Nucleus accumbens (tissue), 56 donors: ENCODE data around the gene CFAP45.

Experiments
- DNase-seq, 56 donors: peaks; one replicate each; lab custom pipeline; 2025; lab: John Stamatoyannopoulos, UW

The CFAP45 gene, protein sequence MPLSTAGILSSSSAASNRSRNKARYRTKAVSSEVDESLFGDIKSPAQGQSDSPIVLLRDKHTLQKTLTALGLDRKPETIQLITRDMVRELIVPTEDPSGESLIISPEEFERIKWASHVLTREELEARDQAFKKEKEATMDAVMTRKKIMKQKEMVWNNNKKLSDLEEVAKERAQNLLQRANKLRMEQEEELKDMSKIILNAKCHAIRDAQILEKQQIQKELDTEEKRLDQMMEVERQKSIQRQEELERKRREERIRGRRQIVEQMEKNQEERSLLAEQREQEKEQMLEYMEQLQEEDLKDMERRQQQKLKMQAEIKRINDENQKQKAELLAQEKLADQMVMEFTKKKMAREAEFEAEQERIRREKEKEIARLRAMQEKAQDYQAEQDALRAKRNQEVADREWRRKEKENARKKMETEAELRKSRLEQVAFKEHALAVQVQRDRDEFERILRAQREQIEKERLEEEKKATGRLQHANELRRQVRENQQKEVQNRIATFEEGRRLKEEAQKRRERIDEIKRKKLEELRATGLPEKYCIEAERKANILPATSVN

DNA sequence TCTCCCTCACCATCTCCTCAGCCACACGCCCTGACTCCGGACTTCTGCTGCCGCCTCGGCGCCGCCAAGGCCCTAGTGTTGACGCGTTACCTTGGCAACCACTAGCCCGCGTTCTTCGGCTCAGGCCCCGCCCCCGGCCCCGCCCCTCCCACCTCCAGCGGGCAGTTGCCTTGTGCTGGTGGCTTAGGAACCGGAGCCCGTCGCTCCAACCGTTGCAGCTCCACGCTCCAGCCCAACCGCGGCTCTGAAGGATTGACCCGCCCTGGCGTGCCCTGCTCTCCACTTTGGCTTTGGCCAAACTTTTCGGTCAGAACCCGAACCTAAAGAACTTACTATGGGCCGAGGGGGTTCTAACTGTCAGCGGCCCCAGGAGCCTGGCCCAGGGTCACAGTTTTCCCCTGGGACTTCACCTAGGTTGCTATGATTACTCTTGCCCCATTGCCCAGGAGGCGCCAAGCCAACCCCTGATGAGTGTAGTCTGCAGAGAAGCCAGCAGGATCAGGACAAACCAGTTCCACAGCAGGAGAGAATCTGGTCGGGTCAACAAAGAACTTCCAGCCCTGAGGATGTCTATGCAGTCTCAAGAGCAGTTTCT is at the start of gene CFAP45:
Gene CFAP45, minus strand, starts transcription at position 80 of the 595 bp plus-strand sequence. Its CDS starts 67 bp downstream, at position 13.
- DNase-seq, result peak in 4 of 56 donors; percentile 7 to 53 (median 30)

DNA sequence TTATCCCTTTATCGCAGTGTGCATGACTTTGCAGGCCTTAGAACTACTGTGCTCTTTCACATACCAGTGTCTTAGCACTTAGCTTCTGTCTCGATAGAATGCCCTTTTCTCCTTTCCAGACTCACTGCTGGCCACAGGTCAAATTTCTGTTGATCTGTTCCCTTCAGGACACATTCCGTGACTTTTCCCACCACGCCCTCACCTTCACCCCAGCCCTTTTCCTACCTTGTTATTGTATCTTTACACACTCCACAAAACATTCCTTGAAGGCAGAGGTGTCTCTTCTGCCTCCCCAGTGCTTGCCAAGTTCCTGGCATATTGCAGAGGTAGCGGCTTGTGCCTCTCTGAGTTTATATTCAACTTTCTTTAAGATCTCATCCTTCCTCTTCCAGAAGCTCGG is 49.2 kb upstream of the CFAP45 start:
- DNase-seq, result no peak

DNA sequence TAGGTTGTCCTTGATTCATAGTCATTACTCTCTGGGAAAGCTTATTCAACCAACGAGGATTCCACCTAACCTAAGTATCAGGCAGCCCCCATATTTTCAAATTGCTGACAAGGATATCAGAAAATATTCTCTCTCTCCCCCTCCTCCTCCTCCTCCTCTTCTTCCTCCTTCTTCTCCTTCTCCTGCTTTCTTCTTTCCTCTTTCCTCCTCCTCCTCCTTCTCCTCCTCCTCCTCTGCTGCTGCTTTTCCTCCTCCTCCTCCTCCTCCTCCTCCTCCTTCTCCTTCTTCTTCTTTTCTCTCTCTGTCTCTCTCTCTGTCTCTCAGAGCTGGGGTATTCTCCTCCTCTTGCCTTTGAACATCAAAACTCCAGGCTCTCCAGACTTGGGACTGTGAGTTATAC is 48.0 kb upstream of the CFAP45 start:
- no peak for DNase-seq

DNA sequence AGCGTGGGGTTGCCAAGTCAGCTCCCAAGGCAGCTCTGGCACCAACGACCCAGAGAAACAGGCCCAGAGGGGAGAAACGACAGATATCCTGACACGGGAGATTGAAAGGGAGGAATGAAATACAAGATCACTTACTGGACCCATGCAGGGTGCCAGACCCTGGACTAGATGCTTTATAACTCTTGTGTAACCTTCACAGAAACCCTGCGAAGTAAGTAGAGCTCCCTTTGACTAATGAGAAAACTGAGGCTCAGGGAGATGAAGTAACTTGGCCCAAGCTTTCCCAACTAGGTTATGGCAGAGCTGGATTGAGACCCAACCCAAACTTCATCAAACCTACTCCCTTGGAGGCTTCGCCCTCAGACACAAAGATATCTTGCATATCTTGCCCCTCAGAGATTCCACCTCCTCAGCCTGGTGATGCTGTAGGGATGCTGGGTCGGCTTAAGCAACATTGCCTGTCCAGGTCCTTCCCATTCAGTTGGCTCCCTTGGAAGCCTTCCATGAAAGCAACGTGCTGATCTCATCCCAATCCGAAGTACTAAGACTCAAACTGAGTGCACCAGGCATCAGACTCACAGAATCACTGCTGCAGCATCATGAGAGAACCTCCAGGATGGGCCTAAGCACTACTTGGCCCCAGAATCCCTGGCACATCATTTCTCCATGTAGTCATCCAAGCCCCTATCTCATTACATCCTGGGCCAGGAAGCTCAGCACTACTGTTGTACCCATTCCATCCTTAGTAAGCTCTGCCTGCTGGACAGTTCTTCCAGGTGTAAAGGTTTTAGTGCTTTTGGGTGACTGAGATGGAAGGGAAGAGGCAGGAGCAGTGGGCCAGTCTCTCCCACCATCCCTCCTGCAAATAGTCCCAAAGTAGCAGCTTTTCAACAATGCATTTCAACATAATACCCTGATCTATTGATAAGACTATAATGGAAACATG is 46.5 kb upstream of the CFAP45 start:
- DNase-seq, result no peak

DNA sequence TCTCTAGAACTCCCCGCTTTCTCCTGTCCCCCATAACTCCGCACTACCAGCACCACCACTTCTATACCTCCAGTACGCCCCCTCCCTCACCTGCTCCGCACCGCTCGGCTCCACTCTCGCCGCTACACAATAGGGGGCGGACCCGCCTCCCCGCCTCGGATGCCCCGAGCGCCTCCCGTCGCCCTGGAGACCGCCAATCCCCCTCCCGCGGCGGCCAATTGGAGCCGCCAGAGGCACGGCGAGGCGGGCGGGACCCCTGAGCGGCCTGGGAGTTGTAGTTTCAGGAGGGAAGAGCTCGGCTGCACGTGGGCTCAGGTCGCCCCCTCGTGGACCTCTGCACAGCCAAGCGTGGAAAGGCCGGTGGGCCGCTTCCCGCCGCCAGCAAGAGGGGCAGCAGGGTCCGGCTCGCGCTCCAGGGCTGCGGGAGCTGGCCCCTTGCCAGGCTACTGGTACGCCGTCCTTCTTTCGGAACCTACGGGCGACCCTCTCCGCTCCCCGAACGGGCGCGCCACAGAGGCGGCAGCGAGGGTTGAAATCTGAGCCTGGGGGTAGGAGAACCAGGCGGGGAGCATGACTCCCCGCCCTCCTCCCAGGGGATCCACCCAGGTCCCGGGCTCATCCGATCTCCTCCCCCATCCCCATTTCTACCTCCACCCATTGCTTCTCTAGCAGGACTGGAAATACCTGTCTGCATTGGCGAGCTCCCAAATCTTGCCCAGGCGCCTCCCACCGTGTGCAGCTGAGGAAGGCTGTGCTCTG is 45.7 kb upstream of the CFAP45 start, which contains the start of gene IGSF9:
Gene IGSF9, minus strand, starts transcription at position 131 of the 759 bp plus-strand sequence. CDS start 2,159 bp downstream, outside the sequence.
- DNase-seq, result peak in 52 of 56 donors; percentile 13 to 87 (median 60)

DNA sequence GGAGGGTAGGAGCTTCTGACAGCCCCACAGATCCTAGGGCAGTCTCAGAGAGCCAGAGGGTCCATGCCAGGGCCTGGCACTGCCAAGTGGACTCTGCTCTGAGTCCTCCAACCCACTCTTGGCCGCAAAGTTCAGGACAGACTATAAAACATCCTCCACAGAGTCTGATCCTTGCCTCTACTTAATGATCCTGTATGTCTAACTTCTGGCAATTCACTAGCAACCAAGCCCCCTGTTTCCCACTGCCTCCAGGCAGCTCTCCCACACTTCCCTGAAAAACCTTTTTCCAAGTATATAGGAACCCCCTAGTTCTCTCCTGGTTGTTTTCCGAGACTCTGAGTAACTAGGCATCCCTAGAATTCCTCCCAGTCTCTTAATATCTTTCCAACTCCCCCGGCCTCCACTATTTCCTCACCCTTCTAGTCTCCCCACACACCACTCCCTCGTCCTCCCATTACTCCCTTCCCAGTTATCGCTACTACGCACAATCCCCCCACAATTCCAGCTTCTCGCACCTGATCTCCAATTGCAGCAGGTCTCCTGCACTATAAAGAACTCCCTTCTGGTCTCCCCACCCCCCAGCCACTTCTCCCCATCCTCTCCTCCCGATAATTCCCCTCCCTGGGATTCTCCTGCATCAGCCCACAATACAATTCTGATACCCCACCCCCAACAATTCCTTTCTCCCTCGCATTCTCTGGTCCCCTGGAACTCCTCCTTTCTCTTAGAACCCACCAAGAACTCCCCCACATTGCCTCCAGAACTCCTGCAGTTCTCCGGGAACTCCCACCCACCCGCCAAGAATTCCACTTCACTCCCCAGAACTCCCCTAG is 44.9 kb upstream of the CFAP45 start:
- DNase-seq, result no peak

DNA sequence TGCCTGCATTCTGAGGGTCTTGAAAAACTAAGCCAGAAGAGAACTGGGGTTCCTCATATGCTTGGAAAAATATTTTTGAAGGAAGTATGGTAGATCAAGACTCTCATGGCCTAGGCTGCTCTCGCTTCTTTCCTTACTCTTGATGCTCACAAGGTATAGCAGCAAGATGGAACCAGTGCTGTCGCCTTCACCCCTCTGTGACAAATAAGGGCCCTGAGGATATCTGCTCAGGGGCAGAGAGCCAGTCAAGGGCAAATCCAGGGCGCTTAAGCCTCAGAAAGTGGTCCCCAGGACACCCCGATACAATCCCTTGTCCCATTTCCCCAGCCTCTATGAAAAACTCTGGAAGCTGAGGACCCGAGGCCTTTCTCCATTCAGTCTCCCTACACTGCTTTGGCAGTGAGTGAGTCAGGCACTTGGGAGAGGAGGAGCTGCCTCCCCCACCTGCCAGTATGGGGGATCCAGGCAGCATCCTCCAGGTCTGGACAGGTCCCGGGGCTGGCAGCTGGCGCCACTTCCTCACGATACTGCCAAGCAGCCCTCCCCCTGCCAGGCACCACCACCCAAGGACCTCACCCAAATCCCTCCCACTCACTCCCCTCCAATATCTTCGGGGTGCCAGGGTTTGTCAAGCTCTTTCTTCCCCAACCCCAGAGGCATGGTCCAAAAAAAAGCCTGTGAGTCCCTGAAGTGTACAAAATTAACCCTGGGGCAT is 44.1 kb upstream of the CFAP45 start:
- DNase-seq, result peak in 1 of 56 donors; percentile 10

DNA sequence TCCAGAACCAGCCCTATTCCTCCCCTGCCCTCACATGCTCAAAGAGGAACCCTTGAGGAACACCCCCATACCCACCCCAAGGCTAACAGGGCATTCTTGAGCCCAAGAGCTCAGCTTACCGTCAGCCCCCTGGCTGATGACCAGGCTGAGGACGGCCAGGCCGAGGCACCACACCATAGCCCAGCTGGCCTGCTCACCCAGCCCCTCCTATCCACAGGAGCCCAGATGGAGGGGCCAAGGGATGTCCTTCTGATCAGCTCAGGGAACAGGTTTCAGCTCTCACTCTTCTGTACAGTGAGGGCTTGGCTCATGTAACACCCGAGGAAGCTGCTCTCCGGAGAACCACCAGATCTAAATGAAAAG is 43.3 kb upstream of the CFAP45 start:
- no peak for DNase-seq

DNA sequence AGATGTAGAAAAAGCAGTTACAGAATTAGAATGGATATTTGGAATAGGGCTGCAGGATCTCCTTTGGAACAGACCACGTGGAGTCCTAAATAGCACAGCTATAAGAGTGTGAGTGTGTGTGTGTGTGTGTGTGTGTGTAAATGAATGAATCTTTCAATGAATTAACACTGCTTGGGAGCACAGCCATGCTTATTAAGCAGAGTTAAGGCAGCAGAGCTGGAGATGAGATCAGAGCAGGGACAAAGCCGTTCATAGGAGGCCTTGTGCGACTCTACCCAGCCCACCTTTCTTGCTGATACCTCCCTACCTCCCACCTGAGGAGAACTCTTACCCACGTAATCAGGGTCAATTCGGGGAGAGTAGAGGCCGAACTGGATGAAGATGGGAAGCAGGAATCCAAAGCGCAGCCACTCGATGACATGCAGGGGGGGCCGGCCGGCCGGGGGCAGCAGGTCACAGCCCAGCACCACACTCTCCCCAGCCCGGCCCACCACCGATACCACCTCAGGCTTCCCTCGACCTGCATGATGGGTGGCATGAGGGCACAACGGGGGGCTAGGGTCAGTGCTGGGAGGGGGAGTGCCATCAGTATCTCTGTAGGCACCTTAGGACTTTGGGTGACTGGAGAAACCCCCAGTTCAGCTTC is 42.8 kb upstream of the CFAP45 start:
- DNase-seq, result no peak

DNA sequence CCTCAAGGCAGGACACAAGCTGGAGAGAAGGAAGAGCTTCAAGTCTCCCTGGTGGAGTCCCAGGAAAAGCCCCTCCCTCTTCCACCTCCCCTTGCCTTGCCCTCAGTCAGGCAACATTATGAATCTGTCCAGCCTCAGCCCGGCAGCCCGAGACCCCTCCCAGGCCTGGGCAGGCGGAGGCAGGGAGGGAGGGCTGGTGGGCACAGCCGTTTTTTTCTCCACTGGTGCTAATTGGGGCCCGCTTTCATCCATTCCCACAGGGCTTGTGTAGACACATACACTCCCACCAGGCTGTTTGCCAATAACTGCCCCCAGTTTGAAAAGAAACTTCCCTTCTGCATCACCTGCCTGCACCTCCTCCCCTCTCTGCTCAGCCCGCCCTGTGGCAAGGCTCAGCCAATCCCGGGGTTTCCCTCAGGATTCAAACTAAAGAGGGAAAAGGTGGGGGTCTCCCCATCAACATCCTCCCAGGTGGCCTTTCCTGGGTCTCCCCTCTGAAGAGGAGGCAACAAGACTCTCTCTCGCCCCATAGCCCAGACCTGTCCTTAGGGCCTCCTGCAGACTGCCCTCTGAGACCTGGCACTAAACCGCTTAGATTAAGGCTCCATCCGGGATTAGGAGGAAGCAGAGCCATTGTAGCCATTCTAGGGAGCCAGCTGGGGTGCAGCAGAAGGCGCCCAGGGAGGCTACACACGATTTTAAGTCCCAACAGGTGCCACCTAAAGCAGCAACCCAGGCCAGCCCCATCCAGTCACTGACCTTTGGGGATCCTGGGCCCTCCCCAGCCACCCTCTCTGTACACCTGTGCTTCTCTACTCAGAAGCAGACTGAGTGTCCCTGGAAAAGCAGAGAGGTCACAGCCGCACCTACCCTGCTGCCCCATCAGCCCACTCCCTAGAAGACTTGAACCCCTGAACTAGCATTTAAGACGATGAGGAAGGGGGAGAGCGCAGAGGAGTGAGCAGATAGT is 41.9 kb upstream of the CFAP45 start:
- no peak for DNase-seq

DNA sequence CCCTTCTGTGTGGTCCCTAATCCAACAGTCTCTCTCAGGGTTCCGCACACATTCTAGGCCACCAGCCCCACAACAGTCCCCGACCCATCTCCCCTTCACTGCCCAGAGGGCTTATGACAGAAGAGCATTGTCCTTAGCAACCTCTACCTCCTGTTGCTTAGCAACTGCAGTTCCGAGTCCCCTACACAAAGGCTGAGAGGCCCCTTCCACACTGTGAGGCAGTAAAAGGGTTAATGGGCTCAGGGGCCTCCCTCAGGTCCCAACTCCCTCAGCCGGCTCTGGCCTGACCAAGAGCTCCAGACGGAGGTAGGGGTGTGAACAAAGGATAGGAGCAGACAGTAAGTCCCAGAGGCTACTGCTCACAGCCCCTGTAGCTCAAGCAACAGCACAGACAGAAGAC is 41.2 kb upstream of the CFAP45 start:
- DNase-seq, result no peak

DNA sequence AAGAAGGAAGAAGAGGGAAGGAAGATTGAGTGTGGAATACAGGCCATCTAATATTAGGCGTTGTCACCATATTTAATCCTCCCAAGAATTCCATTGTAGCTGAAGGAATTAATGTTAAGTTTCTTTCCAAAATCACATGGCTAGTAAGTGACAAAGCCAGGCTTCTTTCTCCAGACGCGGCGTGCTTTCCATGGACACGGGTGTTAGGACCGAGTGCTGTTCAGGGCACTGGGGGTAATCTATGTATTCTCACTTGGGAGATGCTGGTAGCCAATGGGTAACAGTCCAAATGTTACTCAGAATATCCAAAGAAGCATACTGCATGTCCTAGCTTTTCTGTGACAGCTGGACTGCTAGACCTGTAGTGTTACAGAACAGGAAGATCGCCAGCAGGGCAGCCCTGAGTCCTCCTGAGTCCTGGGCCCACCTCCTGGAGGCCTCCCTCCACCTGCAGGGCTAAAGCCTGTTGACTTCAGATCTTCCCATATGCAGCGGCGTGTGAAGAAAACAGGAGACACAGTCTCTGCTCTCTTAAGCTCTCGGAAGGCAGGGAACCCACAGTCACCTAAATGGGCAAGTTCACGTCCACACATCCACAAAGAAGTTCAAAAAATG is 40.1 kb upstream of the CFAP45 start:
- DNase-seq, result no peak

DNA sequence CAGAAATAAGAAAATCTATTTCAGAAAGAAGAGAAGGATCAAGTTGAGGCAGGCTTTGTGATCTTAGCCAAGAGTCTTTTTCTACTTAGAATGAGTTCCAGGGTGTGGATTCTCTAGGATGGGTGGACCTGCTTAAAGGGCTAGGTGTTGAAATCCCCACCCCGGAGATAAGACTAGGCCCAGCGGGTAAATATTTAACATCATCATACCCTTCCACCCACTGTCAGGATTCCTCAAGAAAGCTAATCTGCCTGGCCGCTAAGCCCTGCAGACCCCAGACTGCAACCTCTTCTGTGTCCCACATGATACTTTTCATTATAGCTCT is 39.7 kb upstream of the CFAP45 start:
- no peak for DNase-seq

DNA sequence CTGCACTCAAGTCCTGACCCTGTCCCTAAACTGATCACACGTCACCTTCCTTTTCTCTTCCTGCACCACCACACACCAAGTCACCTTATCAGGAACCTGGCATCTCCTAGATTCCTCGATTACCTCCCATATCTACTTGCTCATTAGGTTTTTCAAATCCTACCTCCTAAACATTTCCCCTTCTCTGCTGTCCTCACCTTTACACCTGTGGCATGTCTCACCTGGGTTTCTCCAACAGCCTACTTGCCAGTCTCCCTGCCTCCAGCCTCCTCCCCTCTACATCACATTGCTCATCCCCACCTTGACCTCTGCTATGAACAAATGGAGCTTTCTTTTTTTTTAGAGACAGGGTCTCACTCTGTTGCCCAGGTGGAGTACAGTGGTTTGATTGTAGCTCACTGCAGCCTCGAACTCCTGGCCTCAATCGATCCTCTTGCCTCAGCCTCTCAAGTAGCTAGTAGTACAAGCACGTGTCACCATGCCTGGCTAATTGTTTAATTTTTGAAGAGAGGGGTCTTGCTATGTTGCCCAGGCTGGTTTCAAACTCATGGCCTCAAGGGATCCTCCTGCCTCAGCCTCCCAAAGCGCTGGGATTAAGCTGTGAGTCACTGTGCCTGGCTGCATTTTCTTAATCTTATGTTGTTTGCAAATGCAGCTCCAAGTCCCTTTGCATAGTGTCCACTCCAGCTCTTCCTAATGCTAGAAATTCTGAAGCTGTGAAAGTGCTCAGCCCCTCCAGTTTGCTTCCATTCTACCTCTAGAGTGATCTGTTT is 39.1 kb upstream of the CFAP45 start:
- no peak for DNase-seq

DNA sequence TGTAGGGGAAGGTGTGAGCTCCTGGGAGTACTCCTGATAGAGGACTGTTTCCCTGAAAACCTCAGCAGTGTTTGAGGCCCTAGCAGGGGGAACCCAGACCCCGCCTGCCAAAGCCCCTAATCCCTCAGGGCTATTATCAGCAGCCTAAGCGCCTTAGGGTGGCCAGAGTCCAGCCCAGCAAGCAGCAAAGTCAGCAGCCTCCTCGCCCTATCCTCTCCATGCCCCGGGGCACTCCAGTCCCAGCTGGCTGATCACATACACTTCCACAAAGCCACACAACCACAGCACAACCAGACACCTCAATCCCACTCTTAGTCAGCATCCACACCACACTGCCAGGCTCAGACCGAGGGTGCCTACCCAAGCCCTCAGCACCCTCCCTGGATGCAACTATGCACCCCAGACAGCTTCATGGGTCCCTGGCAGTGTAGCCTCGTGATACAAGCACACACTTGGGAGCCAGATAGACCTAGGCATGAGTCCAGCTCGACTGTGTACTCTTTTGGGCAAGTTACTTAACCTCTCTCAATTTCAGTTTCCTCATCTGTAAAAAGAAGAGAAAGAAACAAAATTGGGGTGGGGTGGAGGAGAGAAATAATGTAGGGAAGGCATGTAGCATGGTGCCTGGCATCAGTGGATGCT is 38.4 kb upstream of the CFAP45 start:
- no peak for DNase-seq
